ENCODE data around the gene PRDX6. TPM values are rescaled to one million over a fixed set of nuclear protein-coding genes. Genes with fewer than 3 reads are reported as not detected.
"Not testable (repeated sequence)": the region's sequence is repeated elsewhere in the genome, so short reads cannot be mapped to it uniquely, and the experiment has no call there.

Gene PRDX6
- total RNA-seq, 1 experiment from 2014 or later, result 243 TPM

DNA sequence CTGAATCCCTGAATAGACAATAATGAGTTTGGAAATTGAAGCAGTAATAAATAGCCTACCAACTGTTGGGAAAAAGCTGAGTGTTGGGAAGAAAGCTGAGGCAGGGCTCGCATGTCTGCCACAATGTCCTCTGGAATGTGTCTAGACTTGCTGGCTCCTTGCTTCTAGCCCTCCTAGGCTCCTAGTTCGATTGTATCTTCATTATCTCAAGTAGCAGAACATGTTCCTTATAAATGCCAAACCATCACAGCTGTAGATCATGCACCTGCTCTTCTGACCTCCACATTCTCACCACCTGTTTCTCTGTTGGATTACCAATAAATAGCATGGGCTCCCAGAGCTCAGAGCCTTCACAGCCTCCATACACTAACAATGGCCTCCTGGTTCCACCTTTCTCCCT, 12.9 kb upstream of the PRDX6 start:
- DNase-seq (ENCODE audit: low read depth), result not testable (repeated sequence)

DNA sequence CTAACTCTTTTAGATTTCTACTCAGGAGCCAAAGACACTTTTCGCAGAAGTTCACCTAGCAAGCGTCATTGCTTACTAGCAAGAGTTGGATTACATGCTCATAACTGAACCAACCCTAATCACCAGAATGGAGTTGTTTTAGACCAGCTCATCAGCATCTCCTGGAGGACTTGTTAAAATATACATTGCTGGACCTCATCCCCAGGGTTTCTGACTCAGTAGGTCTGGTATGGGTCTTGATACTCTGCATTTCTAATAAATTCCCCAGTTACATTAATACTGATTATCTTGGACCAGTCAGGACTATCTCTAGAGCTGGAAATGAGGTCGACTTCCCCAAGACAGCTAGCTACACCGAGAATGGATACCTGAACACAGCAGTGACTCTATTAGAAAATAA, 9.7 kb upstream of the PRDX6 start:
- DNase-seq (ENCODE audit: low read depth), result no peak

DNA sequence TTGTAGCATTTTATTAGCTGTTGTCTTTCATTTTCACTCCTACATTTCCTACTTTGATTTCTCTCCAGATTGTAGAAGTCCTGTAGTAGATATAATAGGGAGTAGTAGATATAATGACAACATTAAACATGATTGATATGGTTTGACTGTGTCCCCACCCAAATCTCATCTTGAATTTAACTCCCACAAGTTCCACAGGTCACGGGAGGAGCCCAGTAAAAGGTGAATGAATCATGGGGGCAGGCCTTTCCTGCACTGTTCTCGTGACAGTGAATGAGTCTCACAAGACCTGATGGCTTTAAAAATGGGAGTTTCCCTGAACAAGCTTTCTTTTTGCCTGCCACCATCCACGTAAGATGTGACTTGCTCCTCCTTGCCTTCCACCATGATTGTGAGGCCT, 7.5 kb upstream of the PRDX6 start:
- no peak for DNase-seq (ENCODE audit: low read depth)

DNA sequence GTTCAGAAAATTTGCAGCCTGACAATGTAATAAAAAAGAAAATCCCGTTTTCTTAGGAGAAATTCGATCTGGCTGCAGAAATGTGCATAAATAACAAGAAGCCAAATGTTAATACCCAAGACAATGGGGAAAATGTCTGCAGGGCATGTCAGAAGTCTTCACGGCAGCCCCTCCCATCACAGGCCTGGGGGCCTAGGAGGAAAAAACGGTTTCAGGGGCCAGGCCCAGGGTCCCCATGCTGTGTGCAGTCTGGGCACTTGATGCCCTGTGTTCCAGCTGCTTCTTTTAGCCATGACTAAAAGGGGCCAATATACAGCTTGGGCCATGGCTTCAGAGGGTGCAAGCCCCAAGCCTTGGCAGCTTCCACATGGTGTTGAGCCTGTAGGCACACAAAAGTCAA, 6.5 kb upstream of the PRDX6 start:
- DNase-seq (ENCODE audit: low read depth), result no peak

DNA sequence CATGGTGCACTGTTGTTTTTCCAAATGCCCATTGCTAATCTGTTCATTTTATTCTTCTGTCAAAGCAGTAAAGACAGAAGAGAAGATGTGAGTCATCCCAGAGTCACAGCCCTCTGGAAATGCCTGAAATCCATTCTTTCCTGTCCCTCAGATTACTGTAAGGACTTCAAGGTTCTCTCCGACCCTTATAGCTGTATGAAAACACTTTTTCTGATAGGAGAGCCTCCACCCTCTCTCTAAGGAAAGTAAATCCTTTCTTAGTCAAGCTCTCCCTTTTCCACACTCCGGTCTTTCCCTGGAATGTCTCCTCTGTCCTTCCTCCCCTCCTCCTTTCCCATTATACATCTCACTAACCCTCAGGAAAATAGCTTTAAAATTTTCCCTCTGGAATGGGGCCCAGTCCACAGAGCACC, 3.5 kb upstream of the PRDX6 start:
- peak; percentile 81 for DNase-seq (ENCODE audit: low read depth)

DNA sequence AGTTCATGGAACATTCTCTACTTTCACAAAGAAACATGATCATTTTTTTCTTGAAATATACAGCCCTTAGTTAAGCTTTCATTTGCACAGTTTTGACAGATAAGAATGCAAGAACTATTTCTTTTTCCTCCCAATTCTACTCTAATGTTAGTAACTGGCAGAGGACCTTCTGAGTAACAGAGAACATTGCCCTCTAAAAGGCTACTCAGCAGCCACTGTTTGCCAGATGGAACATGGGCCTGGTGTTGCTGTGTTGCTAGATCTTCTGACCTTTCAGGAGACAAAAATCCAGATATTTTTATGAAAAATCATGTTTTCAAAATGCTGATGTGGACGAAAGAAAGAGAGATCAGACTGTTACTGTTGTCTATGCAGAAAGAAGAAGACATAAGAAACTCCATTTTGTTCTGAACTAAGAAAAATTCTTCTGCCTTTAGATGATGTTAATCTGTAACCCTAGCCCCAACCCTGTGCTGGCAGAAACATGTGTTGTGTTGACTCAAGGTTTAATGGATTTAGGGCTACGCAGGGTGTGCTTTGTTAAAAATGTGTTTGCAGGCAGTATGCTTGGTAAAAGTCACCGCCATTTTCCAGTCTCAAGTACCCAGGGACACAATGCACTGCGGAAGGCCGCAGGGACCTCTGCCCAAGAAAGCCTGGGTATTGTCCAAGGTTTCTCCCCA, 2.9 kb upstream of the PRDX6 start:
- DNase-seq (ENCODE audit: low read depth), result no peak

DNA sequence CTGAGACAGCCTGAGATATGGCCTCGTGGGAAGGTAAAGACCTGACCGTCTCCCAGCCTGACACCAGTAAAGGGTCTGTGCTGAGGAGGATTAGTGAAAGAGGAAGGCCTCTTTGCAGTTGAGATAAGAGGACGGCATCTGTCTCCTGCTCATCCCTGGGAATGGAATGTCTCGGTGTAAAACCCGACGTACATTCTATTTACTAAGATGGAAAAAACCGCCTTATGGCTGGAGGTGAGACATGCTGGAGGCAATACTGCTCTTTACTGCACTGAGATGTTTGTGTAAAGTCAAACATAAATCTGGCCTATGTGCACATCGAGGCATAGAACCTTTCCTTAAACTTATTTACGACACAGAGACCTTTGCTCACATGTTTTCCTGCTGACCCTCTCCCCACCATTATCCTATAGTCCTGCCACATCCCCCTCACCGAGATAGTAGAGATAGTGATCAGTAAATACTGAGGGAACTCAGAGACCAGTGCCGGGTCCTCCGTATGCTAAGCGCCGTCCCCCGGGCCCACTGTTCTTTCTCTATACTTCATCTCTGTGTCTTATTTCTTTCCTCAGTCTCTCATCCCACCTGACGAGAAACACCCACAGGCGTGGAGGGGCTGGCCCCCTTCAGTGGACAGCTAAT, 2.2 kb upstream of the PRDX6 start:
- DNase-seq (ENCODE audit: low read depth), result not testable (repeated sequence)

DNA sequence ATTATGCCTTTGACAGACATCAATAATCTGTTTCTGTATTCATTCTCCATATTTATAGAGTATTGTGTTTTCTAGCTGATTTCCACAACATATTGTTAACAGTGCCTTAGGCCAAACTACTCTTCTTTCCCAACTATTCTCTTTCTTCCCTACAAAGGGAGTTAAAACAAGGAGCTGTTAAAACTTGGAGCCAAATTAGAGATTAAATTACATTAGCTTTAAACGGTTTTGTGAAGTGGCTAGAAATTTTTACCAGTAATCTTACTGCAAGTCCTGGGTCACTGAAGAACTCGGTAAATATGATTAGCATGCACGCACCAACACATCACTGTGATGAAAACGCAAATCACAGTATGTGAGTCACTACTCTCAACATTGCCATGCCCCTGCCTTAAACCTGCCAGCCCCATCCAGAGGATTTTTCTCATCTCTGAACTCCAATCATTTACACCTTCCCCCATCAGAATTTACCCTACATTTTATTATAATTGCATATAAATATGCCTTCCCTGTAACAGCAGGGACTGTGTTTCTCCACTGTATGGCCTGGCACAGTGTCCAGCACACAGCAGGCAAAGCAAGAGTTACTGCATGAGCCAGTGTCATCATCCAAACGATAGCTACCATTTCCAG, 1.5 kb upstream of the PRDX6 start:
- peak; percentile 58 for DNase-seq (ENCODE audit: low read depth)

DNA sequence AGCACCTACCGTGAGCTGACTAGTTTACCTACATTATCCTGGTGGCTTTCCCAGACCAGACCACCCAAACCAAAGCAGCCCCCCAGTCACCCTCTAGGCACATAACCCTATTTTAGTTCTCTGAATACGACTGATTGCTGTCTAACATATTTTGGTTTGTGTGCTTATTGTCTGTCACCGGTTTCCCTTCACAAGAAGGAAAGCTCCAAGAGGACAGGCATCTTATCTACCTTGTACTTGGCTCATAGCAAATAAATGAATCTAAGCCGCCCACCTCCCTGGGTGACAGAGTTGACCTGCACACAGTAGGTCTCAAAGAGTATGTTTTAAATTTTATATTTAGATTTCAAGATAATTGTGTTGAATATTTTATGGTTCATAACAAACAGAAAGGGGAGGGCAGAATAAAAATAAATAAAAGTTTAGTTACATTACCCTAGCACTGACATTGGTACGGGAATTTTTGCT, 904 bp upstream of the PRDX6 start:
- DNase-seq (ENCODE audit: low read depth), result peak; percentile 11

DNA sequence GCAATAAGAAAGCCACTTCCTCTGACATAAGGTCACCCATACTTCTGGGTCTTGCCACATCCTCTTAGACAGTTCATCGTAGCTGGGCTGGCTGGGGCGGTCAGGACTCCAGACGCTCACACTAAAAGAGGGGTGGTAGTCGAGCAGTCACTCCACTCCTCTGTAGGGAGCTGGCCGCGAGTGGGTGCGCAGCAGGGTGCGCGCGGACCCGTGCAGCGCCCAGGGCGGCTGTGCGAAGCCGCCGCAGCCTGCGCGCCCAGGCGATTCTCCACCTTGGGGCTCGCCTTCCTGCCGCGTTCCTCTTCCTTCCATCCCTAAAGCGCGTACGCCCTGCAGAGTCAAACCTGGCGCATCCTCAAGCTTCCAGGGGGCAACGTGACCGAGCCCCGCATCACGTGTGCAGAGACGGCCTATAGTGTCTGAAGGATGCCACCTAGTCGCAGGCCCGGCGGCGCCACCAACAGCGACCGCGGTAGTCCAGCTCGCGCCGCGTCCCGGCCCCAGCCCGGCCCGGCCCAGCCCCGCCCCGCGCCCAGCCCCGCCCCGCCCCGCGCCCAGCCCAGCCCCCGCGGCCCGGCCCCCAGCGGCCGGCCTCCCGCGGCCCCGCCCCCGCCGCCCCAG, 360 bp upstream of the PRDX6 start:
- DNase-seq (ENCODE audit: low read depth), result peak; percentile 89

DNA sequence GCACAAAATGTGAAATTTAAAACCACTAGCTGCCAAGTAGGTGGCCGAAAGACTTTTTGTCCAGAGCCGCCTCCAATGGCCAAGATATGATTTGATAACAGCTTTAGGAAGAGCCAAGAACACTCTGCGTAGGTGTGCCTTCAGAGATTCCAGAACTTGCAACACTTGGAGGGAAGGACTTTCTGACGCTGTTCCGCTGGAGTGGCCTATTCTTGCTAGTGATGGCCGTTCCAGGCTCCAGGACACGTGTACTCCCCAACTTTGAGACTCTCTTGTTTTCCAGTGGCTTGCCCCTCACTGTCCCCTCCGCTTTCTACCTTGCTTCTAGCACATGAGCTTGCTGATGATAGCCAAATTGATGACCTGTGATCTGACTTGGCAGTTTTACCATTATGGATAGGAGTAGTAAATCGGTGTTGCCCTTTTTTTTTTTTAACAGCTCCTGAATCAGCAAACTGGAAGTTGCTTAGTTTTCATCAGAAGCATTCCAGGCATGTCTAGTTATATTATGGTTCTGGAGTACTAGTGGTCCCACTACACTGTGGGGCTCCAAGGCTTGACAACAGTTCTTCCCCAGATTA, 1.0 kb downstream of the PRDX6 start:
- peak; percentile 48 for DNase-seq (ENCODE audit: low read depth)

DNA sequence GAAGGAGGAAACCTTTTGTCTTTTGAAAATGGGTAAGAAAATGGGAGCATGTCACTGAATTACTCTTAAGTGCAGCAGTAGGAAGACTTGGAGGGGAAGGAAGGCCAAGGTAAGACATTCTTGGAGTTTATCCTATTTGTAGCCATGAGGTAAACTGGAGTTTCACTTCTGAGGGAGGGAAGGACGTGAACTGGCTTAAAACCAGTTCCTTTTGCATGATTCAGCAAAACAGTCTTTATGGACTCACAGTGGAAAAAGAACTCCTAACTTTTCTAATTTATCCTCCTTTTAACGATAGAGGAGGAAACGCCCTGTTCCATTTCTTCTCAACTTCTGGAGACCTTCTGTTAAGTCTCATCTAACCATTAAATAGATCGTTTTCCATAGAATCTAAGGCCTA, 2.5 kb downstream of the PRDX6 start:
- no peak for DNase-seq (ENCODE audit: low read depth)

DNA sequence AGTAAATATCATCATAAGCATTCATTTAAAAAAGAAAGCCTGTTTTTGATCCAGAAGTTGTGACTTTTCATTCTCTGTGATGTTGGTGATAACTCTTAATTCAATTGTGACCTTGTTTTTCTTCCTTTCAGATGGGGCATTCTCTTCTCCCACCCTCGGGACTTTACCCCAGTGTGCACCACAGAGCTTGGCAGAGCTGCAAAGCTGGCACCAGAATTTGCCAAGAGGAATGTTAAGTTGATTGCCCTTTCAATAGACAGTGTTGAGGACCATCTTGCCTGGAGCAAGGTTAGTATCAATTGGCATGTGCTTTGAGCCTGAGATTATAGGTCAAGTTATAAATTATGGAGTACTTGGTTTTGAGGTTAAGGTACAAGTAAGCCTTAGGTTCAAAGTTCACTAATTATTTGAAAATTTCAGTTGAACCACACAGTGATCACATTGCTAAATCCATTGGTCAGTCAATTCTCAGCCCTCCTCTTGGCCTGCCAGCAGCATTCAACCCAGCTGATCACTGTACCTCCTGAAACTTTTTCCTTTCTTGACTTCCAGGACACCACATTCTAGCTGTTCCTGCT, 4.1 kb downstream of the PRDX6 start:
- no peak for DNase-seq (ENCODE audit: low read depth)

DNA sequence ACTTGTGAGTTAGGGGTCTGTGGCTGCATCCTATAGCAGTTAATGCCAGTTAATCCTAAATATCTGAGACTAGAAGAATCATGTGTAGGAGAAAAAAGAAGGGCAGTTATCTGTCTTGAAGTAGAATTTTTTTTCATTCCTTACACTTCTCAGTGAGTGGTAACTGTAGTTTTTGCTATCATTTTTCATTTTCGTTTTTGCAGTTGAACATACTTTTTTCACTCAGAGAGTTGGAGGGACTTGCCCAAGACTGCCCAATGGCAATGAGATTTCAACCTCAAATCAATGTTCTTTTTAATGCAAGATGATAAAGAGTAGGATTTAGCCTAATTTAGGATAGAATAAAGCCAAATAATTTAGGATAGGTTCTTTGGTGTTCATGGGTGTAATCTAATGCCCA, 5.5 kb downstream of the PRDX6 start:
- DNase-seq (ENCODE audit: low read depth), result no peak

DNA sequence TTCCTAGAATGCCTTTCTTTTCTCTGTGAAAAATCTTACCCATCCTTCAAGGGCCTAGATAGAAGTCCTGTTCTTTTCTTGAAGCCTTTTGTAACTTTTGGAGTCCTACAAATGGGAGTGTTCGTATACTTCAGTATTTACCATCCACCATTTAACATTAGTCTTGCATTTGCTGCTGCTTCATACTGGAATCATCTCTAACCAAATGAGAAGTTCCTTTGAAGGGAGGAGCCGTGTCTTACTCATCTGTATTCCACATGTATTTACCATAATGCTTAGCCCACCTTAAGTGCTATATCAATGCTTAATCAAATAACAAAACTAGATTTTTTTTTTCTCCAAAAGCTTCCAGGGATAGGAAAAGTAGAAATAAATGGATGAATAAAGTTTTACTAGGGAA, 7.1 kb downstream of the PRDX6 start:
- DNase-seq (ENCODE audit: low read depth), result no peak

DNA sequence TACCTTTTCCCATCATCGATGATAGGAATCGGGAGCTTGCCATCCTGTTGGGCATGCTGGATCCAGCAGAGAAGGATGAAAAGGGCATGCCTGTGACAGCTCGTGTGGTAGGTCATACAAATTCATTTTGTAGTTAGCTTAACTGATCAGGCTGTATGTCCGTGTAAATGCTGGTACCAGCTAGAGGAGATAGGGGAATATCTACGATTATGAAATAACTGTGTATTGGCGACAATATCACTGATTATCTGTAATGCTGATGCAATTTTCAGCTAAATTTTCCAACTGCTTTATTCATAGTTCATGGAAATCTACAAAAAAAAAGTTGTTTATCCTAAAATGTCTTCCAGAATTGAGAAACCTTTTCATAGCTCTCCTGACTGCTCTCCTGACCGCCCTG, 8.3 kb downstream of the PRDX6 start:
- no peak for DNase-seq (ENCODE audit: low read depth)

DNA sequence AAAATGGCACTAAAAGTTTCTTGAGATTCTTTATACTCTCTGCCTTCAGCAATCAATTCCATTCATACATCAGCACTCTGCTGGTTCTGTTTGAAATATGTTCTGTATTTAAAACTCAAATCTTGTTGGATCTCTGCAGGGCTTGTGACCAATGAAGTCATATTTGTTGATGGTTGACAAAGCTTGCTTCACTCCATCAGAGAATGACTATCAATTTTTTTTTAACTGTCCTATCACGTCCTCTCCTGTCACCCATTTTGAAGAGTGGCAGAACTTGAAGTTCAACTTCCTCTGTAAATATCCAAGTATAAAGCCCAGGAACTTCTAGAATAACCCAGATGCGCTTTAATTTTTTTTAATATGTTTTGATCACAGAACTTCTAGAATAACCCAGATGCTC, 10.9 kb downstream of the PRDX6 start:
- no peak for DNase-seq (ENCODE audit: low read depth)

DNA sequence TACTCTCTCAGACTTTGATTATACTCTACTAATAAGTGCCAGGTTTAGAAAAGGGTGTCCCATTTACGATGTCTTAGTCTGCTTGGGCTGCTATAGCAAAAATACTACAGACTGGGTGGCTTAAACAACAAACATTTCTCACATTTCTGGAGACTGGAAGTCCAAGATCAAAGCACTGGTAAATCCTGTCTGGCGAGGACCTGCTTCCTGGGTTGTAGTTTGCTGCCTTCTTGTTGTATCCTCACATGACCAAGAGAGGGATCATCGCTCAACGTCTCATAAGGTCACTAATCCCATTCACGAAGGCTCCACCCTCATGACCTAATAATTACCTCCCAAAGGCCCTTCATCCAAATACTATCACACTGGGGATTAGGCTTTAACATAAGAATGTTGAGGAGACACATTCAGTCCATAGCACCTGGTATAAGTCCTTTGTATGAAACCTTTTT, 12.0 kb downstream of the PRDX6 start:
- DNase-seq (ENCODE audit: low read depth), result peak; percentile 19

DNA sequence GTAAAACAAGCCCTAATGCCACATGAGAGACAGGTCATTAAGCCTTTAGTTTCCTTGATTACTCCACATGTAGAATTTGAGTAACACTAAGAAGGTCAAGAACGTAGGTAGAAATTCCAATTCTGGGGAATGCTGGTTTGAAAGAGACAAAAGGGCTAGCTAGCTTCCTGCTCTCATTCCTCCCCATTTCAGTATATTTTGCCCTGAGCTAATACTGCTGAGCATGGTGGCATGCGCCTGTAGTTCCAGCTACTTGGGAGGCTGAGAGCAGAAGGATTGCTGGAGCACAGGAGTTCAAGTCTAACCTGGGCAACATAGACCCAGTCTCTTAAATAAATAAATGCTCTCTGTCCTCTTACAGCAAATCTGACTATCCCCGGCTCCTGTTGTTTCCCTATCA, 12.8 kb downstream of the PRDX6 start:
- no peak for DNase-seq (ENCODE audit: low read depth)

DNA sequence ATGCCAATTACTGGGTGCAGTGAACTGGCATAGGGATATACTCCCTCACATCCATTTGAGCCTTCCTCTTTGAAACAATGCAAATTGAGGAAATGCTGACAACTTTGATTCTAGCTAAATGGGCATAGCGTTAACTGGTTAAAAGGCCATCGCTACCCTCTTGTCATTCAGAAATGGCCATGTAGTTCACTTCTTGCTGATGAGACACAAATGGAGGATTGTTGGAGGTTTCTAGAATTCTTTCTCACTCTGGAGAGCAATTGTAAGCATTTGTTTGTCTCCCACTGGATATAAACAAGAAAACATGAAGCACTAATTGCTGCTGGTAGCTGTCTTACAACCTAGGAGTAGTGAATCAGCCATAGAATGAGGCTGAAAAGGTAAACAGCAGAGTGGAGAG, 14.4 kb downstream of the PRDX6 start:
- no peak for DNase-seq (ENCODE audit: low read depth)

DNA sequence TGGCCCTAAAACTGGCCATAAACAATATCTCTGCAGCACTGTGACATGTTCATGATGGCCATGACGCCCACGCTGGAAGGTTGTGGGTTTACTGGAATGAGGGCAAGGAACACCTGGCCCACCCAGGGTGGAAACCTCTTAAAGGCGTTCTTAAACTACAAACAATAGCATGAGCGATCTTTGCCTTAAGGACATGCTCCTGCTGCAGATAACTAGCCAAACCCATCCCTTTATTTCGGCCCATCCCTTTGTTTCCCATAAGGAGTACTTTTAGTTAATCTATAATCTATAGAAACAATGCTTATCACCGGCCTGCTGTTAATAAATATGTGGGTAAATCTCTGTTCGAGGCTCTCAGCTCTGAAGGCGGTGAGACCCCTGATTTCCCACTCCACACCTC, 16.0 kb downstream of the PRDX6 start:
- DNase-seq (ENCODE audit: low read depth), result not testable (repeated sequence)

Measured in HT1080 (cell line).